Thymus (tissue), 11 donors: ENCODE data around the gene PURA. TPM values are rescaled to one million over a fixed set of nuclear protein-coding genes. Genes with fewer than 3 reads are reported as not detected.
A peak's percentile ranks its signal among the peaks of the same experiment; 100 is the strongest.

Source experiments
- DNase-seq, 9 donors: peaks; one replicate each; pipeline ENCODE4 v3.0.0-alpha.2; 2013; ENCODE audit warnings: low spot score in 9 of 9, low read depth in 6 of 9, missing footprints in 1 of 9
- H3K27ac ChIP-seq, 2 donors: one replicate each; pipeline ENCODE4 v1.5.1; 2013; ENCODE audit warnings: control low read depth in 1 of 2, low read depth in 1 of 2, low read length in 1 of 2, mild to moderate bottlenecking in 1 of 2, moderate library complexity in 1 of 2
- H3K27me3 ChIP-seq, 2 donors: one replicate each; pipeline ENCODE4 v1.5.1; 2013; ENCODE audit warnings: low read length in 1 of 2; ENCODE audit not compliant: control insufficient read depth in 2 of 2, insufficient read depth in 1 of 2
- H3K36me3 ChIP-seq, 2 donors: one replicate each; pipeline ENCODE4 v1.5.1; 2013; ENCODE audit warnings: low read length in 1 of 2, mild to moderate bottlenecking in 1 of 2, moderate library complexity in 1 of 2; ENCODE audit not compliant: control insufficient read depth in 2 of 2, insufficient read depth in 2 of 2
- H3K4me1 ChIP-seq, 2 donors: one replicate each; pipeline ENCODE4 v1.5.1; 2013; ENCODE audit warnings: low read length in 2 of 2; ENCODE audit not compliant: control insufficient read depth in 2 of 2, insufficient read depth in 2 of 2
- H3K4me3 ChIP-seq, 2 donors: one replicate each; pipeline ENCODE4 v1.5.1; 2013; ENCODE audit warnings: low read length in 2 of 2, control low read depth in 1 of 2, mild to moderate bottlenecking in 1 of 2
- H3K9me3 ChIP-seq, 2 donors: one replicate each; pipeline ENCODE4 v1.5.1; 2013; ENCODE audit warnings: low read length in 1 of 2, mild to moderate bottlenecking in 1 of 2; ENCODE audit not compliant: control insufficient read depth in 2 of 2, insufficient read depth in 1 of 2
- WGBS: extraction: QIAGEN DNeasy Blood & Tissue Kit; methylation state at CpG from one replicate; pipeline ENCODE4 v1.1.7; 2013; 5-methylcytosine and 5-hydroxymethylcytosine counted together
- polyA plus RNA-seq: library from polyadenylated mRNA; stranded (reverse); fragments of 200-250 nt; gene quantifications from one replicate; pipeline ENCODE4 v1.2.3, GENCODE V29; 2013
- total RNA-seq: library from RNA; stranded (reverse); fragments of 120-200 nt; gene quantifications from one replicate; pipeline ENCODE4 v1.2.4, GENCODE V29; 2013
- donor health status: healthy.

PURA gene
- total and polyA plus RNA-seq, 2 donors, result 4.7 to 5.9 TPM

DNA sequence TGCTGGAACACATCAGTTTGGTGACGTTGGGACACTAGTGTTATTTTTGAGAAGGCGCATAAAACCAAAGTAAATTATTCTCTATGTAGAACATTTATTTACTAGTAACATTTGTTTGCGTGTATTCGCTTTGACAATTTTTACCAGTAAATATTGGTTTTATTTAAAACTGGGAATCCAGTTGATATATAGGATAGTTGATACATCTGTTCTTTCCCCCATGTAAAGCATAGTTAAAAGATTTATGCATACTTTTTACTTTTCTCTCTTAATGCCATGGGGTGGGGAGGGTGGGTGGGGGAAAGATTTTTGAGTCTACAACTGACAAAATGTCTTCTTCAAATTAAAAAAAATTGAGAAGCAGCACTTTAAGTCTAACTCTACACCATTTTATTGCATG lies 11.7 kb downstream of the PURA start, which contains the start of gene IGIP:
TSS of gene IGIP (plus strand) at position 301 of the 400 bp plus-strand sequence. CDS start 2,540 bp downstream, outside the sequence.
- 98% methylated on average over 4 of the region's 4 CpGs for WGBS
- H3K4me1 ChIP-seq, result no peaks in the 10 kb centered on the region

DNA sequence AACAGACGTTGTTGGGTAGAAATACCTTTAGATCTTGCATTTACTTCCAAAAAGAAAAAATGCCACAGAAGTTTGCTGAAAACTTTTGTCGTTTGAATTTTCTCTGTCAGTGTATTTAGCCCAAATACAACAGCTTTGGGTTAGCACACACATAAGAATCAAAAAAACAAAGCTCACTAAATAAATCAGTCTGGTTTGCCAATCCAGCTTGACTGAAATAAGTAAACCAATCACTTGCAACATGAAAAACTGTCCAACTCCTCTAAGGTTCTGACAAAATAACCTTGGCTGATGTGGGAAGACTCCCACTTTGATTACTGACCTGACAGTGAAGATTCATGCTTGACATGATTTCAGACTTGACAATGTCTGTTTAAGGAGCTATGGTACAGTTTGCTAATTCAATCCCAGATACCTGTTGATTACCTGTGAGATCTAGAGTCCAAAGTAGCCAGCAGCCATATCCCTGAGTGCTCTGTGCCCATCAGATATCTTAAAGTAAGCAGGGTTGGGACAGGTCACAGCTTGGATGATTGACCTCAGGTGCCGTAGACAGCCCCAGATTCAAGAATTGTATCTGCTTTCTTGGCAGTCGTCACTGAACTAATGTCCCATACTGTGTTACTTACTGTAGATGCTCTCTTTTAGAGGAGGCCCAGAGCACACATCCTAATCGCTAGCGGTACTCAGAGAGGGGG lies 12.6 kb downstream of the PURA start:
- no peaks in the 10 kb centered on the region for H3K36me3 ChIP-seq
- 96% methylated on average over 6 of the region's 6 CpGs for WGBS
- peaks cover 0 to 3% of the 10 kb centered on the region in 2 donors for H3K4me1 ChIP-seq
- no peaks in the 10 kb centered on the region for H3K9me3 ChIP-seq
- H3K27ac ChIP-seq, result no peak overlapping the region
- no peaks in the 10 kb centered on the region for H3K27me3 ChIP-seq
- H3K4me3 ChIP-seq, result no peak overlapping the region
- DNase-seq, result no peak

More for the DNA sequence above, 11.7 kb downstream of the PURA start, which contains the start of gene IGIP:
- DNase-seq, result no peak
- Histone ChIP-seq H3K4me3 (no peak within 1 kb of the TSS), H3K36me3 (no peaks in the 10 kb centered on the region), H3K27me3 (no peaks in the 10 kb centered on the region), H3K27ac (no peak within 1 kb of the TSS), H3K9me3 (no peaks in the 10 kb centered on the region)

DNA sequence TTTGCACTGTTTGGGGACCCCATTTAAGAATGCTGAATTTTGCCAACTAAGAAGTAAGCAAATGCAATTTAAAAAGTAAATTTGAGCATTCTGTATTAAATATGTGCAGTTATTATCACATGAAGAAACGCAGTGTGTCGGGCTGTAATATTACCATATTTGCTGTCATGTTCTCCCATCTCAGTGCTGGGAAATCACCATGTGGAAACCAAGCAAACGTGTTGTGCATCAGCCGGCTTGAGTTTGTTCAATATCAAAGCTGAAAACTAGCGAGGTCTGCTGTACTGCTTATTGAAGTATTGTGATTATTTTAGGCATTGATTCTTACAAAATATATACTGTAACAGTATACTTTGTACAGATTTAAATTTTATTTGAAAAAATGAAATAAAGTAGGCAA lies 14.5 kb downstream of the PURA start:
- no peak for DNase-seq

DNA sequence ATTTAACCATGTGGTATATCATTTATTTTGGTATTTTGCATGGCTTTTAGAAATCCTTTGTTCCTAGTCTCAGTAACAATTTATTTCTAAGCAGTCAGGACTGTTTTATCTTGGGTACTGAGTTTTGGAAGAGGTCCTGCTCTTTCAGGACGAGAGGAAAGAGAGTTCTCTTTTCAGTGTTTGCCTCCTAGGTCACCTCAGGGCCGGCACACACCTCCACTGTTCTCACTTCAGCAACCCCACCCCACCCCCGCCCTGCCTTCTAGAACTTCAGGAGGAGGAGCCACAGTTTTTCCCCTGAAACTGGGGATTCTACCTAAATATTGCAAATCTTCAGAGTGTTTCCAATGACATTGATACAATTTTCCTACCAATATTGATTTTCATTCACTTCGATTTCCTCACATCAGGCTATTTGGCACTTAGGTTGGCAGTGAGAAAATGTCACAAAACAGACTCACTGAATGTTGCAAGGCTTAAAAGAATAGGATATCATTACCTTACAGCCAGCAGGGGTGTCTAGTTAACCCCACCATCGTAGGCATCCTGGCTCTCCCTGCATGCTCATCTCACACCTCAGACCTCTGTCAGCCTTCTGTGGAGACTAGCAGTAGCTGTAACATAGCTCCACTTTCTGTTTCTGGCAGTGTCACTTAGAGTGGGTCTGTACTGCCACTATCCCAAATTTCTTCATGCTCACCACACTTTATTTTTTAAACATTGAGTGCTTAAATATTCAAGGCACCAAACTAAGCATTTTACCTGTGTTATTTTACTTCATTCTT lies 17.2 kb downstream of the PURA start:
- Histone ChIP-seq H3K4me1 (peaks cover 2 to 11% of the 10 kb centered on the region in 2 donors), H3K36me3 (no peaks in the 10 kb centered on the region), H3K9me3 (no peaks in the 10 kb centered on the region), H3K27ac (no peak overlapping the region), H3K4me3 (no peak overlapping the region), H3K27me3 (no peaks in the 10 kb centered on the region)
- 95% methylated on average over 5 of the region's 5 CpGs for WGBS
- no peak for DNase-seq

More for the DNA sequence above, 14.5 kb downstream of the PURA start:
- 98% methylated on average over 5 of the region's 5 CpGs for WGBS
- Histone ChIP-seq H3K27me3 (no peaks in the 10 kb centered on the region), H3K9me3 (no peaks in the 10 kb centered on the region), H3K27ac (no peak overlapping the region), H3K36me3 (no peaks in the 10 kb centered on the region), H3K4me1 (peaks cover 0 to 11% of the 10 kb centered on the region in 2 donors), H3K4me3 (no peak overlapping the region)

DNA sequence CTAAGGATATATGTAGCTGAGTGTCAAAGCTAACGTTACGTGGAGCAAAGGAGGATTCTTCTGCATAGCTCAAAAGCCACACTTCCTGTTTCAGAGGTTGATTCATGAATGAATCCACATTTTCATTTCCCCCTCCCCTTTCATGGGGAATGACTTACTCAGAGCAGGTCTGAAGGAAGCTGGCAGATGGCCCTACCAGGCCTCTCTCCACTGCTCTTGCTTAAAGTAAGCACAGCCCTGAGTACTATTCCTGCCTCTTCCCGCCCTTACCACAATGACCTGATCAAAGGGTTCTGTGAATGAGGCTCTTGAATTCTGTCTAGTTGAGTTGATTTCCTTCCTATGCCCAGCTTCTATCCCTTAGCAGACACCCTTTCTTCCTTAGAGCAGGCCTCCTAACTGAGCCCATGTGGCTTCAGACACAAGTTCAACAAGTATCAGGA lies 18.1 kb downstream of the PURA start:
- Histone ChIP-seq H3K36me3 (no peaks in the 10 kb centered on the region), H3K9me3 (no peaks in the 10 kb centered on the region), H3K27me3 (no peaks in the 10 kb centered on the region), H3K27ac (no peak overlapping the region), H3K4me3 (no peak overlapping the region), H3K4me1 (peaks cover 2 to 11% of the 10 kb centered on the region in 2 donors)
- peak in 1 of 9 donors; percentile 40 for DNase-seq
- WGBS, result 32% methylated on average over 3 of the region's 3 CpGs

DNA sequence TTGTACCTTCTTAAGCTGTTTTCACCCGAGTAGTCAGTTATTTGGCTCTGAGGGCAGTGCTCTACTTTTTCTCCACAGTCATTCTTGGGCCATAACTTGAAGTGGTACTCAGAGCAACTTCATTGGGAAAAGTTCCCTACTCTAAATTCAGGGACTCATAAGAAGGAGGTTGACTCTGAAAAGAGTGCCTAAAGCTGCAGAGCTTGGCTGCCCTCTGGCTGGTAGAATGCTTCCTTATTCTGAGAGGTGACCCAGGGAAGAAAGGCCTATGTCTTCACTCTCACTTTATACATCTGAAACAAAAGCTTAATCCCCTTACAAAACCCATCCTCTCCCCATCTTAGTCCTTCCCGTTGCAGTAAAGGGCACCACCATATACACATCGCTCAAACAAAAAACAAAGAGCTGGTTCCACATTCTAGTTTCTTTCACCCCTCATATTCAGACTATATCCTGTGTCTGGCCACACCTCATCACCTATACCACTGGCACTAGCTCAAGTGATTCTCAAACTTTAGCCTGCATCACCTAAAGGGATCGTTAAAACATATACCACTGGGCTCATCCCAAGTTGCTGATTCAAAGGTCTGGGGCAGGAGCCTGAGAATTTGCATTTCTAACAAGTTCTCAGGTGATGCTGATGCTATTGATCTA lies 19.7 kb downstream of the PURA start:
- H3K9me3 ChIP-seq, result no peaks in the 10 kb centered on the region
- no peaks in the 10 kb centered on the region for H3K27me3 ChIP-seq
- WGBS, result 96% methylated on average over 4 of the region's 4 CpGs
- DNase-seq, result no peak
- no peak overlapping the region for H3K4me3 ChIP-seq
- H3K4me1 ChIP-seq, result peaks cover 2 to 11% of the 10 kb centered on the region in 2 donors
- H3K36me3 ChIP-seq, result no peaks in the 10 kb centered on the region
- H3K27ac ChIP-seq, result no peak overlapping the region

DNA sequence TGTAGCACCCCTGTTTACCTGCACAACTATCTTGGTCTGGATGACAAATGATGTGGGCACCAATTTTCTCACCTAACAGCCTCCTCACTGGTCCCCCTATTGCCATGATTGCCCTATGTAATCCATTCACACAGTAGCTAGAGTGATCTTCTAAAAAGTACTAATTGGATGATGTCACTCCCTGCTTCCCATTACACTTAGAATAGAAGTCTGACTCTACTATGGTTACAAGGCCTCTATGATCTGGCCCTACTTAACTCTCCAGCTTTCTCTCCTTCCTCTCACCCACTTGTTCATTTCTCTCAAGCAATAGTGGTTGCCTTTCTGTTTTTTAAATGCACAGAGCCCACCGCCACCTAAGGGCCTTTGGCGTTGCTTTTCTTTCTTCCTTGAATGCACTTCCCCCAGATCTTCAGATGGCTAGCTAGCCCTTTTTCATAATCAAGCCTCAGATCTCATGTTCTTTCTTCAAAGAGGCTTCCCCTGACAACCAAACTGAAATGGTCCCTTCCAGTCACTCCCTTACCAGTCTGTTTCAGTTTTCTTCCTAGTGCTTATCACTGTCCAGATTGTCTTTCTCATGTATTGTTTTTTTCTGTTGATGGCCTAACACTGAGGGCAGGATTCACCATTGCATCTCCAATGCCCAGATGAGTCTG lies 20.5 kb downstream of the PURA start:
- 80% methylated on average over 2 of the region's 2 CpGs for WGBS
- Histone ChIP-seq H3K36me3 (no peaks in the 10 kb centered on the region), H3K27ac (no peak overlapping the region), H3K4me1 (peaks cover 2 to 11% of the 10 kb centered on the region in 2 donors), H3K27me3 (no peaks in the 10 kb centered on the region), H3K9me3 (no peaks in the 10 kb centered on the region), H3K4me3 (no peak overlapping the region)
- no peak for DNase-seq

DNA sequence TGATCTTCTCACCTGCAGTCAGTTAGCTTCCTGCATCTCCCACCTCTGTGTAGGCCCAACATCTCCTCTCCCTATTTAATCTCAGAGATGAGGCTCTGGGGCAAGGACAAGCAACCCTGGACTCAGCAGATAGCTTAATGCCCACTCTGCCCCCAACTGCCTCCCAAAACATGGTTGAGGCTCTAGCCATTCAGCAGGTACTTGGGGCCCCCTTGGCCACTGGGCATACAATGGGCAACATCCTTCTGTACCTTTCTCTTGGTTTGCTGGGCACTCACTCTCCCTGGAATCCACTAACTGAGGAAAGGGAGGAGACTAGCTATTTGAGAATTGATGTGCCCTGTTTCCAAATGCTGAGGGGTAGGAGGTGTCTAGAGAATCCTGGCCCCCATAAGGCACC lies 21.2 kb downstream of the PURA start:
- Histone ChIP-seq H3K27ac (no peak overlapping the region), H3K36me3 (no peaks in the 10 kb centered on the region), H3K4me1 (peaks cover 2 to 11% of the 10 kb centered on the region in 2 donors), H3K27me3 (no peaks in the 10 kb centered on the region), H3K4me3 (no peak overlapping the region), H3K9me3 (no peaks in the 10 kb centered on the region)
- DNase-seq, result no peak
